Caco-2 (cell line): ENCODE measurements around the gene ZMAT5. TPM values are rescaled to one million over a fixed set of nuclear protein-coding genes. Genes with fewer than 3 reads are reported as not detected.

ENCODE experiments used
- BruUV-seq: library from RNA; stranded (reverse); fragments of 400-500 nt; replicated peaks from 2 replicates; lab custom pipeline; 2021; lab: Mats Ljungman, UMichigan
- CTCF ChIA-PET: fragments of 300-600 bp; sonication (Branson Sonifier 250); formaldehyde crosslinking; loops from one replicate; lab custom pipeline; 2022; ENCODE audit warnings: antibody characterized with exemption; lab: Charles Lee
- POLR2A ChIA-PET: fragments of 300-600 bp; sonication (Branson Sonifier 250); formaldehyde crosslinking; loops from one replicate; lab custom pipeline; 2022; ENCODE audit warnings: antibody characterized with exemption; lab: Charles Lee
- DNase-seq, 2 experiments: peaks; one replicate each; pipeline versions ENCODE4 v3.0.0 to v3.0.0-alpha.2; 2020 to 2022
- H3K27me3 ChIP-seq: replicated peaks from 2 replicates; pipeline ENCODE4 v1.6.0; 2011; ENCODE audit warnings: low read length; ENCODE audit not compliant: control insufficient read depth, insufficient read depth
- H3K36me3 ChIP-seq: 2 replicates; pipeline ENCODE4 v1.5.1; 2011; ENCODE audit warnings: low read length; ENCODE audit not compliant: control insufficient read depth, insufficient read depth
- H3K4me1 ChIP-seq: fragments of 250-450 bp; sonication (Bioruptor Pico); 2 replicates; pipeline ENCODE4 v1.5.1; 2020; ENCODE audit warnings: mild to moderate bottlenecking
- H3K4me3 ChIP-seq: 2 replicates; pipeline ENCODE4 v1.5.1; 2011; ENCODE audit warnings: low read depth, mild to moderate bottlenecking, control low read depth, low read length
- H3K9me3 ChIP-seq: fragments of 250-450 bp; sonication (Bioruptor Pico); 2 replicates; pipeline ENCODE4 v1.5.1; 2020; ENCODE audit warnings: mild to moderate bottlenecking, moderate library complexity
- H3K27ac Mint-ChIP-seq: one replicate; pipeline ENCODE4 v1.8.0; 2022; ENCODE audit warnings: mixed read lengths; ENCODE audit not compliant: unreplicated experiment
- H3K27me3 Mint-ChIP-seq: one replicate; pipeline ENCODE4 v1.8.0; 2022; ENCODE audit warnings: mixed read lengths; ENCODE audit not compliant: insufficient read depth, unreplicated experiment
- H3K36me3 Mint-ChIP-seq: one replicate; pipeline ENCODE4 v1.8.0; 2022; ENCODE audit warnings: mild to moderate bottlenecking, mixed read lengths; ENCODE audit not compliant: insufficient read depth, unreplicated experiment
- H3K4me1 Mint-ChIP-seq: one replicate; pipeline ENCODE4 v1.8.0; 2022; ENCODE audit warnings: low read depth, mixed read lengths; ENCODE audit not compliant: unreplicated experiment
- H3K4me3 Mint-ChIP-seq: one replicate; pipeline ENCODE4 v1.8.0; 2022; ENCODE audit warnings: mild to moderate bottlenecking, moderate library complexity, mixed read lengths; ENCODE audit not compliant: unreplicated experiment
- H3K9me3 Mint-ChIP-seq: one replicate; pipeline ENCODE4 v1.8.0; 2022; ENCODE audit warnings: mixed read lengths; ENCODE audit not compliant: unreplicated experiment
- intact Hi-C: fragments of 100-400 bp; cut with micrococcal nuclease; formaldehyde crosslinking; loops from one replicate; pipeline ENCODE4 v1.10.0; 2022; ENCODE audit not compliant: unreplicated experiment
- total RNA-seq: library from RNA; stranded (reverse); gene quantifications from 2 replicates; pipeline ENCODE4 v1.2.3, GENCODE V29; 2022
- TF ChIP-seq, protein P1 (sequence below), 2 experiments: fragments of 200-600 bp in 1 of 2; IDR thresholded peaks; 1 replicate in 1 of 2; 2 replicates in 1 of 2; pipeline versions ENCODE4 v1.5.1 to v1.8.0; 2011 to 2022; ENCODE audit warnings: antibody characterized with exemption in 1 of 2, control low read depth in 1 of 2, inconsistent platforms in 1 of 2, low read depth in 1 of 2, low read length in 1 of 2, mild to moderate bottlenecking in 1 of 2, moderate library complexity in 1 of 2; ENCODE audit not compliant: insufficient read depth in 1 of 2, severe bottlenecking in 1 of 2, unreplicated experiment in 1 of 2

The ZMAT5 gene
- total RNA-seq, 1 experiment from 2014 or later: 19.7 TPM

GRCh38 chr22:29710922-29711593, 55.7 kb downstream of the ZMAT5 start:
- ChIA-PET POLR2A (no interaction called here), CTCF (interaction anchor here (0.6 kb wide), 1 partner anchor 85 kb away, joined by 7 read pairs; no protein-coding TSS in a partner anchor)
- Histone ChIP-seq H3K4me3 (no peak overlapping the region), H3K9me3 (no peaks in the 10 kb centered on the region), H3K27me3 (peaks cover 1% of the 10 kb centered on the region), H3K4me1 (no peaks in the 10 kb centered on the region), H3K36me3 (no peaks in the 10 kb centered on the region)
- H3K27me3 Mint-ChIP-seq: peaks cover 6% of the 10 kb centered on the region
- BruUV-seq: no TSS peak
- intact Hi-C loops: no loop called here
- no peaks in the 10 kb centered on the region for H3K4me1 Mint-ChIP-seq
- H3K27ac Mint-ChIP-seq: no peak overlapping the region
- H3K36me3 Mint-ChIP-seq: no peaks in the 10 kb centered on the region
- no peak overlapping the region for H3K4me3 Mint-ChIP-seq
- H3K9me3 Mint-ChIP-seq: no peaks in the 10 kb centered on the region
- TF ChIP-seq, protein P1, sequence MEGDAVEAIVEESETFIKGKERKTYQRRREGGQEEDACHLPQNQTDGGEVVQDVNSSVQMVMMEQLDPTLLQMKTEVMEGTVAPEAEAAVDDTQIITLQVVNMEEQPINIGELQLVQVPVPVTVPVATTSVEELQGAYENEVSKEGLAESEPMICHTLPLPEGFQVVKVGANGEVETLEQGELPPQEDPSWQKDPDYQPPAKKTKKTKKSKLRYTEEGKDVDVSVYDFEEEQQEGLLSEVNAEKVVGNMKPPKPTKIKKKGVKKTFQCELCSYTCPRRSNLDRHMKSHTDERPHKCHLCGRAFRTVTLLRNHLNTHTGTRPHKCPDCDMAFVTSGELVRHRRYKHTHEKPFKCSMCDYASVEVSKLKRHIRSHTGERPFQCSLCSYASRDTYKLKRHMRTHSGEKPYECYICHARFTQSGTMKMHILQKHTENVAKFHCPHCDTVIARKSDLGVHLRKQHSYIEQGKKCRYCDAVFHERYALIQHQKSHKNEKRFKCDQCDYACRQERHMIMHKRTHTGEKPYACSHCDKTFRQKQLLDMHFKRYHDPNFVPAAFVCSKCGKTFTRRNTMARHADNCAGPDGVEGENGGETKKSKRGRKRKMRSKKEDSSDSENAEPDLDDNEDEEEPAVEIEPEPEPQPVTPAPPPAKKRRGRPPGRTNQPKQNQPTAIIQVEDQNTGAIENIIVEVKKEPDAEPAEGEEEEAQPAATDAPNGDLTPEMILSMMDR (IDR thresholded peaks at IDR 0.05; ENCODE audit: insufficient read depth in 1 of 2, low read depth in 1 of 2, low read length in 1 of 2, severe bottlenecking in 1 of 2, unreplicated experiment in 1 of 2): no peak
- no peak for DNase-seq

- no peaks in the 10 kb centered on the region for H3K36me3 Mint-ChIP-seq
- Histone ChIP-seq H3K4me3 (no peak overlapping the region), H3K9me3 (no peaks in the 10 kb centered on the region), H3K36me3 (no peaks in the 10 kb centered on the region), H3K27me3 (peaks cover 1% of the 10 kb centered on the region; the same call in 1 of the 2 replicates), H3K4me1 (no peaks in the 10 kb centered on the region)
- H3K4me3 Mint-ChIP-seq: no peak overlapping the region
- no peak for DNase-seq
- H3K27me3 Mint-ChIP-seq: peaks cover 4% of the 10 kb centered on the region
- H3K27ac Mint-ChIP-seq: no peak overlapping the region
- POLR2A ChIA-PET: no interaction called here
- no peaks in the 10 kb centered on the region for H3K4me1 Mint-ChIP-seq
- TF ChIP-seq, protein P1 (IDR thresholded peaks at IDR 0.05; ENCODE audit: insufficient read depth in 1 of 2, low read depth in 1 of 2, low read length in 1 of 2, severe bottlenecking in 1 of 2, unreplicated experiment in 1 of 2): no peak
- no peaks in the 10 kb centered on the region for H3K9me3 Mint-ChIP-seq
- CTCF ChIA-PET: no interaction called here
- intact Hi-C loops: no loop called here
- no TSS peak for BruUV-seq
Observed at GRCh38 chr22:29710193-29710592, 56.6 kb downstream of the ZMAT5 start.

- DNase-seq: no peak
- intact Hi-C loops: loop anchor here (10.0 kb wide), 1 partner anchor 297 kb away; no protein-coding TSS in a partner anchor
- H3K27me3 Mint-ChIP-seq: peaks cover 4% of the 10 kb centered on the region
- no peaks in the 10 kb centered on the region for H3K4me1 Mint-ChIP-seq
- H3K9me3 ChIP-seq: no peaks in the 10 kb centered on the region
- no peak overlapping the region for H3K4me3 ChIP-seq
- TF ChIP-seq, protein P1 (IDR thresholded peaks at IDR 0.05; ENCODE audit: insufficient read depth in 1 of 2, low read depth in 1 of 2, low read length in 1 of 2, severe bottlenecking in 1 of 2, unreplicated experiment in 1 of 2): no peak
- no peak overlapping the region for H3K4me3 Mint-ChIP-seq
- H3K36me3 Mint-ChIP-seq: no peaks in the 10 kb centered on the region
- no peaks in the 10 kb centered on the region for H3K36me3 ChIP-seq
- H3K9me3 Mint-ChIP-seq: no peaks in the 10 kb centered on the region
- BruUV-seq: no TSS peak
- ChIA-PET POLR2A (no interaction called here), CTCF (no interaction called here)
- no peaks in the 10 kb centered on the region for H3K4me1 ChIP-seq
- H3K27me3 ChIP-seq: no peaks in the 10 kb centered on the region
- H3K27ac Mint-ChIP-seq: no peak overlapping the region
Observed at GRCh38 chr22:29707471-29707870, 59.3 kb downstream of the ZMAT5 start.
